Measurements from ENCODE around the gene ZCWPW1.

- TF ChIP-seq POLR2AphosphoS5 (IDR thresholded peaks at IDR 0.05; ENCODE audit: low read length) (no peak), BACH1 (IDR thresholded peaks at IDR 0.05; ENCODE audit: borderline replicate concordance) (no peak), CHD1 (IDR thresholded peaks at IDR 0.05; ENCODE audit: low read depth, low read length) (no peak), CTCF (IDR thresholded peaks at IDR 0.05 in 2 of 3, conservative IDR thresholded peaks at IDR 0.05 in 1 of 3; ENCODE audit: control insufficient read depth in 2 of 3, extremely low read depth in 1 of 3, insufficient read depth in 1 of 3, low read depth in 3 of 3, low read length in 3 of 3) (no peak), USF2 (IDR thresholded peaks at IDR 0.05; ENCODE audit: borderline replicate concordance, low read depth, low read length) (no peak)
Measured at GRCh38 chr7:100432053-100432452, 3.5 kb upstream of the ZCWPW1 start.
